ENCODE data around the gene BOD1L1. TPM values are rescaled to one million over a fixed set of nuclear protein-coding genes. Genes with fewer than 3 reads are reported as not detected.

The BOD1L1 gene
- total RNA-seq, 2 experiments from 2014 or later = 39.3 to 39.6 TPM

DNA sequence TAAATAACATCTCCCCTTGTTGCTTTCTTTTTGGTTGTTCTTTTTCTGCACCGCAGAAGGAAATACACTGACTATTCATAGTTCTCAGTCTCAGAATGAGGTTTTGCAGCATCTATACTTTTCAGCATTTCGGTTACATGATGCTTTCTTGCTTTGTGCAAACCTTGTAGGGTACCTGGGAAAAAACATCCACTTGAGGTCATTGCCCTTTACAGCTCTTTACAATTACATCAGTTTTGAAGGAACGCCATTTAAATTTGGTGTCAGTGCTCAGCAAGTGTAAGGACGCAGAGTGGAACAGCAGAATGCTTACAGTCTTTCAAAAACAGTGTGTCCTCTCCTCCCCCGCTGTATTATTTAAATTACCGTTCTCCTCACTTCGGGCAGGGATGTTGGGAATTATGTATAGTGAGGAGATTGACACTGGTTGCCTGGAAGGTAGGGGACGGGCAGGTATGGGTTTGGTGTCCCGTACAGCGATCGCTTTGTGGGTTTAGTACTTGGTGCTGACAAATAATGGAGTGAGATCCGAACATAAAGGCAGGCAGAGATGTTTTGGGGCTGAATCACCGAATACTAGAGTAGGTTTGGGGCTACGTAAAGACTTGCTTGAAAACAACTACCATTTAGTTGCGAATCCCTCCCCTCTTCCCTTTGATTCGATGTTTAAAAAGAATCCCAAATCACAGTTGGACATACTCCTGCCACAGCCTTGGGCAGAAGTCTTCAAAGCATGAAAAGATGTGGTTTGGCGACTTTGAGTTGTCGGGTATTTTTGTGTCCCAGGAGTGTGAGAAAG lies 81.2 kb downstream of the BOD1L1 start:
- no peak overlapping the region for H3K27ac Mint-ChIP-seq
- intact Hi-C loops (cut with DNase I, micrococcal nuclease) = loop anchor here (5.0 to 10.0 kb wide), 2 partner anchors 62 to 694 kb away; partner anchors contain the start of gene RAB28 (in 1 of the 2)
- POLR2A ChIA-PET = no interaction called here
- peaks cover 68 to 89% of the 10 kb centered on the region in 2 experiments for H3K27me3 ChIP-seq (ENCODE audit: control insufficient read depth in 1 of 2, insufficient read depth in 2 of 2, low read length in 2 of 2)
- H3K9me3 ChIP-seq (ENCODE audit: control insufficient read depth in 1 of 2, insufficient read depth in 1 of 2, low read length in 2 of 2) = peaks cover 11 to 42% of the 10 kb centered on the region in 2 experiments
- H3K36me3 Mint-ChIP-seq (ENCODE audit: low read depth) = no peaks in the 10 kb centered on the region
- no peak for DNase-seq
- no peaks in the 10 kb centered on the region for H3K9me3 Mint-ChIP-seq
- no peaks in the 10 kb centered on the region for H3K36me3 ChIP-seq (ENCODE audit: insufficient read depth, low read length)
- H3K4me3 ChIP-seq (ENCODE audit: low read length) = peak overlapping the region; percentile 12
- CTCF ChIA-PET = no interaction called here
- peaks cover 59% of the 10 kb centered on the region for H3K4me1 ChIP-seq (ENCODE audit: insufficient read depth, low read length)
- H3K27me3 Mint-ChIP-seq = peaks cover 78% of the 10 kb centered on the region
- TF ChIP-seq, protein P1, sequence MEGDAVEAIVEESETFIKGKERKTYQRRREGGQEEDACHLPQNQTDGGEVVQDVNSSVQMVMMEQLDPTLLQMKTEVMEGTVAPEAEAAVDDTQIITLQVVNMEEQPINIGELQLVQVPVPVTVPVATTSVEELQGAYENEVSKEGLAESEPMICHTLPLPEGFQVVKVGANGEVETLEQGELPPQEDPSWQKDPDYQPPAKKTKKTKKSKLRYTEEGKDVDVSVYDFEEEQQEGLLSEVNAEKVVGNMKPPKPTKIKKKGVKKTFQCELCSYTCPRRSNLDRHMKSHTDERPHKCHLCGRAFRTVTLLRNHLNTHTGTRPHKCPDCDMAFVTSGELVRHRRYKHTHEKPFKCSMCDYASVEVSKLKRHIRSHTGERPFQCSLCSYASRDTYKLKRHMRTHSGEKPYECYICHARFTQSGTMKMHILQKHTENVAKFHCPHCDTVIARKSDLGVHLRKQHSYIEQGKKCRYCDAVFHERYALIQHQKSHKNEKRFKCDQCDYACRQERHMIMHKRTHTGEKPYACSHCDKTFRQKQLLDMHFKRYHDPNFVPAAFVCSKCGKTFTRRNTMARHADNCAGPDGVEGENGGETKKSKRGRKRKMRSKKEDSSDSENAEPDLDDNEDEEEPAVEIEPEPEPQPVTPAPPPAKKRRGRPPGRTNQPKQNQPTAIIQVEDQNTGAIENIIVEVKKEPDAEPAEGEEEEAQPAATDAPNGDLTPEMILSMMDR (IDR thresholded peaks at IDR 0.05) = no peak
- H3K27ac ChIP-seq (ENCODE audit: low read depth in 1 of 2, low read length in 2 of 2) = no peak overlapping the region
- peak overlapping the region; percentile 76 for H3K4me3 Mint-ChIP-seq
- peaks cover 48% of the 10 kb centered on the region for H3K4me1 Mint-ChIP-seq (ENCODE audit: low read depth)
- no peak for ATAC-seq (ENCODE audit: poor library complexity)

DNA sequence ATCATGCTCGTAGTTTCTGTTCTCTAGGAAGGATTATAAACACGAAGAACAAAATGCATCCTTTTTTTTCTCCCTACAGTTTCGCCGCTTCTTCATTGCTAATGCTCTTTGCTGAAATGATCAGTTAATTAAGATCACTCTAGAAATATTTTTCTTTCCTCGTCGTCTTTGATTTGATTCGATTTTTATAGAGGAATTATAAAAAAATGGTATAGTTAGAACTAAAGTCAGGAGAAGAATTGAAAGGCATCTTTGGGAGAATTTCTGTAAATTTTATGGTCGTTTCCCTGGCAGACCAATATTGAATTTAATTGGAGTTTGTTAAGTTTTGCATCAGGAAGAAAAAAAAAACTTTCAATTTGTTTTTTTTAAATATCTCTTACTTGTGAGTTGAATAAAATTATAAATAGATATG lies 82.1 kb downstream of the BOD1L1 start:
- ATAC-seq (ENCODE audit: poor library complexity) = no peak
- H3K27me3 ChIP-seq (ENCODE audit: control insufficient read depth in 1 of 2, insufficient read depth in 2 of 2, low read length in 2 of 2) = peaks cover 75 to 94% of the 10 kb centered on the region in 2 experiments
- no peak for DNase-seq
- H3K9me3 Mint-ChIP-seq = no peaks in the 10 kb centered on the region
- H3K4me3 Mint-ChIP-seq = peak overlapping the region; percentile 72
- intact Hi-C loops (cut with DNase I, micrococcal nuclease) = loop anchor here (5.0 to 10.0 kb wide), 2 partner anchors 61 to 693 kb away; partner anchors contain the start of gene RAB28 (in 1 of the 2)
- peaks cover 12 to 51% of the 10 kb centered on the region in 2 experiments for H3K9me3 ChIP-seq (ENCODE audit: control insufficient read depth in 1 of 2, insufficient read depth in 1 of 2, low read length in 2 of 2)
- peaks cover 57% of the 10 kb centered on the region for H3K4me1 Mint-ChIP-seq (ENCODE audit: low read depth)
- H3K27ac ChIP-seq (ENCODE audit: low read depth in 1 of 2, low read length in 2 of 2) = no peak overlapping the region
- peaks cover 78% of the 10 kb centered on the region for H3K27me3 Mint-ChIP-seq
- H3K4me3 ChIP-seq (ENCODE audit: low read length) = no peak overlapping the region
- TF ChIP-seq, protein P1 (IDR thresholded peaks at IDR 0.05) = no peak
- H3K4me1 ChIP-seq (ENCODE audit: insufficient read depth, low read length) = peaks cover 68% of the 10 kb centered on the region
- POLR2A ChIA-PET = no interaction called here
- CTCF ChIA-PET = no interaction called here
- H3K36me3 Mint-ChIP-seq (ENCODE audit: low read depth) = no peaks in the 10 kb centered on the region
- no peaks in the 10 kb centered on the region for H3K36me3 ChIP-seq (ENCODE audit: insufficient read depth, low read length)
- H3K27ac Mint-ChIP-seq = no peak overlapping the region

DNA sequence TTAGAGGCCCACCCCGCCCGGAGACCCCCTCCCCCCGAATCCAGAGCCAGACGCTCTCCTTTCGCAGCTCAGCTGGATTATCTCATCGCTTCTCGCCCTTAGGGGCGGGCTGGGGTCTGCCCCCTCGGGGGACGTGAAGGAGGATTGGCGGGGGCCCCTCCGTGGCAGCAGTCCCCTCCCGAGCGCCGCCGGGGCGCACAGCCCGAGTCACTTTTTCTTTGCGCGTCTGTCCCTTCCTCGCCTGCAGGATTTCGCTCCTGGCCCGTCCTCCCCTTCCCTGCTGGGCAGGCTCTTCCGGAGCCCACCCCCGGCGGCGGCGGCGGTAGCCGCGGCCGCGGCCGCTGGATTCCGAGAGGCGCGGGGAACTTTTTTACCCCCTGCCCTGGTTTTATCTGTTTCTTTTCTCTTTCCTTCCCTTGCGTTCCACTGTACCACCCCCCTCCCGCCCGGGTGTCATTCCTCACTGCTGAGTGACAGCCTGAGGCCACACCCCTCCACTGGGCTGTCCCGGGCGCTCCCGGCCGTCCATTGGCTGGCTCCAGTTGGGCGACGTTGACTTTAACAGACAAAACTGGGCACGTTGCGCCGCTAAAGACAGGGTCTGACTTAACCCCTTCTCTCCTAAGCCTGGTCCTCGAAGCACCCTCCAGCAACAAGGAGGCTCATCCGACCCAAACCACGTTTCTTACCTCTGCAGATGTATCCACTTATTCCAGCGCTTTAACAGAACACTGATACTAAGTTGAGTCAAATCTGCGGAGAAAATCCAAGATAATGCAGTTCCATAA lies 82.7 kb downstream of the BOD1L1 start:
- H3K9me3 Mint-ChIP-seq = no peaks in the 10 kb centered on the region
- ATAC-seq (ENCODE audit: poor library complexity) (peak; percentile 23), DNase-seq (peak in 4 of 14 experiments; percentile 24 to 46 (median 35))
- Histone ChIP-seq H3K4me1 (ENCODE audit: insufficient read depth, low read length) (peaks cover 74% of the 10 kb centered on the region), H3K27me3 (ENCODE audit: control insufficient read depth in 1 of 2, insufficient read depth in 2 of 2, low read length in 2 of 2) (peaks cover 81 to 94% of the 10 kb centered on the region in 2 experiments), H3K4me3 (ENCODE audit: low read length) (peak overlapping the region; percentile 35), H3K27ac (ENCODE audit: low read depth in 1 of 2, low read length in 2 of 2) (no peak overlapping the region), H3K9me3 (ENCODE audit: control insufficient read depth in 1 of 2, insufficient read depth in 1 of 2, low read length in 2 of 2) (peaks cover 18 to 57% of the 10 kb centered on the region in 2 experiments), H3K36me3 (ENCODE audit: insufficient read depth, low read length) (no peaks in the 10 kb centered on the region)
- peaks cover 62% of the 10 kb centered on the region for H3K4me1 Mint-ChIP-seq (ENCODE audit: low read depth)
- intact Hi-C loops (cut with DNase I, micrococcal nuclease) = loop anchor here (5.0 to 10.0 kb wide), 2 partner anchors 60 to 692 kb away; partner anchors contain the start of gene RAB28 (in 1 of the 2)
- ChIA-PET POLR2A (no interaction called here), CTCF (no interaction called here)
- H3K4me3 Mint-ChIP-seq = peak overlapping the region; percentile 72
- TF ChIP-seq, protein P1 (IDR thresholded peaks at IDR 0.05) = no peak
- no peaks in the 10 kb centered on the region for H3K36me3 Mint-ChIP-seq (ENCODE audit: low read depth)
- H3K27ac Mint-ChIP-seq = no peak overlapping the region
- peaks cover 78% of the 10 kb centered on the region for H3K27me3 Mint-ChIP-seq
